GM18517 (cell line): ENCODE results near the gene SPTBN1.

Experiments
- ATAC-seq: cut with Tn5 transposase; IDR thresholded peaks from one replicate; pipeline ENCODE4 v1.9.1; 2021; ENCODE audit warnings: mild to moderate bottlenecking, moderate library complexity; ENCODE audit not compliant: unreplicated experiment

SPTBN1 gene

GRCh38 chr2:54646170-54646927, 190.2 kb downstream of the SPTBN1 start:
- no peak for ATAC-seq

DNA sequence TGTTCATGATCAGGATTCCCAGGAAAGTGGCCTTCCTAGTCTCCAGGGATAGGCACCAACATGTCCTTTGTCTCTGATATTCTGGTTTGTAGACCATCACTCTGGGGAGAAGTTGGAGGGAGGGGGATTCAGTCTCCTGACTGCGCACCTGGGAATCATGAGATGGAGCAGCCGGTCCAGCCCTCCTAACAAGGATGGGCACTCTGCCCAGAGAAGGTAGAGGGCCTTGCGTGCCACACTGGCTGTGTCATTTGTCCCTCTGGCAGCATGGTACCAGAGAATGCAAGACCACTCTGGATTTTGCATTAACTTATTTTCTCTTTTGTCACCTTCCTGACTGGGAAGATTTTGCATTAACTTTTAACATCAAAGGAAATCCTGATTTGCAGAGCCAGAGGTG, 192.1 kb downstream of the SPTBN1 start:
- ATAC-seq = no peak

DNA sequence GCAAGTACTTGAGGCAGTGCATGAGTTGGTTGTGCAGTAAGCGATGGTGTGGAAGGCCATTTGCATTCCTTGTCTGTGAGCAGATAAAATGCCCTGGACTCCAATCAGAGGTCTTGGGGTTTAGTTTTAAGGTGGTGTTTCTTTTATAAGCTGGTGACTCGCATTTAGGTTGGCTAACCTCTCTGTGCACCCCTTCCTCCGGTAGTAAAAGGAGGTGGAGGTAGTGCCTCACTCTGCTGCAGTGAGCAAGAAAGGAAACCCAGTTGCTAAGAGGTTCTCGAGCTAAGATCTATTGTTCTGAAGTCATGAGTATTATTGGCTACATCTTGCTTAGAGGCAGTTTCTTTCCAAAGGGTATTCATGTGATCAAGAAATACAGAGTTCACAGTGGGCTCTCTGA, 193.1 kb downstream of the SPTBN1 start:
- ATAC-seq = no peak

GRCh38 chr2:54649633-54650032, 193.5 kb downstream of the SPTBN1 start:
- ATAC-seq = no peak

DNA sequence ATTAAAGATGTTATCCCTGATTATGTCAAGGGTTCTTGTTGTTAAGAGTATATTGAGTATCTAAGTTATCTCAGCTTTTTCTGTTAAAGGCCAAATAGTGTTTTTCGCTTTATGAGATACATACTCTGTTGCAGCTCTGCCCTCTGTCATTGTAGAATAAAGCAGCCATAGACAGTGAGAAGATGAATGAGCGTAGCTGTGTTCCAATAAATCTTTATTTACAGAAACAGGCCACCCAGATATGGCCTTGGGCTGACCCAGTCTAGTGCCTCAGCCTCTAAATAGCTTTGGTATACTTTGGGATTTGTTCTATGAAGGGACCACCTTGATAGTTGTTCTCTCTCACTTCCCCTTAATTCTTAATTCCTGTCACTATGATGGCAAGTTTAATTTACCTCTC, 194.5 kb downstream of the SPTBN1 start:
- ATAC-seq = no peak

- no peak for ATAC-seq
These were observed 195.2 kb downstream of the SPTBN1 start for GRCh38 chr2:54651291-54651690.

GRCh38 chr2:54652540-54652939, 196.4 kb downstream of the SPTBN1 start:
- ATAC-seq = peak; percentile 83

DNA sequence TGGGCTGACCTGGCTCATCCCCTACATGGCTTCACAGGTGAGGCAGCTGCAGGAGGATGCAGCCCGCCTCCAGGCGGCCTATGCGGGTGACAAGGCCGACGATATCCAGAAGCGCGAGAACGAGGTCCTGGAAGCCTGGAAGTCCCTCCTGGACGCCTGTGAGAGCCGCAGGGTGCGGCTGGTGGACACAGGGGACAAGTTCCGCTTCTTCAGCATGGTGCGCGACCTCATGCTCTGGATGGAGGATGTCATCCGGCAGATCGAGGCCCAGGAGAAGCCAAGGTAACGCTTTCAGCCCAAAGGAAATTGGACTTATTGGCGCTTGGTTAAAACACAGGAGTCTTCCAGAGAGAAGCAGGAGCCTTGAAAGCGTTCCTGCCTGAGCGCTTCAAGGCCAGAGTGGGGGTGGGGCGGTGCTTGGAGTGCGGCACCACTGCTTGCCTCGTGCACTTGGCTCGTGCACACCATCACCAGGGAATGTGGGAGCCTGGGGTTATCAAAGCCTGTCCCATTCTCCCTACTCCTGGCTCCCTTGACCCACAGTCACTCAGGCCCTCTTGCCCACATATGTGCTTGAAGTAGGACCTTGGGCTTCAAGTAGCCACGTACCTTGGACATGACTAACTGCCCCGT, 197.6 kb downstream of the SPTBN1 start:
- ATAC-seq = no peak

- ATAC-seq = no peak
These were observed 199.1 kb downstream of the SPTBN1 start for GRCh38 chr2:54655046-54655809.

DNA sequence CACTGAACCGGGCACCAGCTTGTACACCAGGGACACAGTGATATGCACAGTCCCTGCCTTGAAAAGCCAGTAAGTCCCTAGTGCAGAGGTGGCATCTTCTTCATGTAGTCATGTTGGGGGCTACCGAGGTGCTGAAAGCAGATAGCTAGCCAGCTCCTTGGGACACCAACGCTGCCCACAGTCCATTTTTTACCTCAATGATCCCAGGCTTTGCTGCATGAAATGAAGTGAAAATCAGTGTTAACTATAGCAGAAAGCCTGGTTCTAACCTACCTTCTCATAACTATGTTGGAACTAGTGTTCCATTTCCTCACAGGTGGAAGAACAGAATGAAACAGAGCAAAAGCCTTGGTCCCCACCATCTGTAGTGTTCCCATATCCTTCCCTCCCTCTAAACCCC, 200.7 kb downstream of the SPTBN1 start:
- no peak for ATAC-seq

DNA sequence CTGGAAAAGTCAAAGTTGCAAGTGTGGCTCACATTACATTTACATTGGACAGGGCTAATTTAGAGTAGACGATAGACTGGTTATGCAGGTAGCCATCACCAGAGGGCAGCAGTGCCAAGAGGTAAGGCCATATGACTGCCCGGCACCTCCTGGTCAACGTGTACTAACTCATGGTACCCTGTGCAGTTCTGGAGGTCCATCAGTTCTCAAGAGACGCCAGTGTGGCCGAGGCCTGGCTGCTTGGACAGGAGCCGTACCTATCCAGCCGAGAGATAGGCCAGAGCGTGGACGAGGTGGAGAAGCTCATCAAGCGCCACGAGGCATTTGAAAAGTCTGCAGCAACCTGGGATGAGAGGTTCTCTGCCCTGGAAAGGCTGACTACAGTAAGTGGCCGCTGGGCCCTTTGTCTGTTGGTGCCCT, 201.5 kb downstream of the SPTBN1 start:
- ATAC-seq = no peak

- no peak for ATAC-seq
These were observed 202.5 kb downstream of the SPTBN1 start for GRCh38 chr2:54658564-54659071.

GRCh38 chr2:54659527-54659926, 203.4 kb downstream of the SPTBN1 start:
- ATAC-seq = no peak

DNA sequence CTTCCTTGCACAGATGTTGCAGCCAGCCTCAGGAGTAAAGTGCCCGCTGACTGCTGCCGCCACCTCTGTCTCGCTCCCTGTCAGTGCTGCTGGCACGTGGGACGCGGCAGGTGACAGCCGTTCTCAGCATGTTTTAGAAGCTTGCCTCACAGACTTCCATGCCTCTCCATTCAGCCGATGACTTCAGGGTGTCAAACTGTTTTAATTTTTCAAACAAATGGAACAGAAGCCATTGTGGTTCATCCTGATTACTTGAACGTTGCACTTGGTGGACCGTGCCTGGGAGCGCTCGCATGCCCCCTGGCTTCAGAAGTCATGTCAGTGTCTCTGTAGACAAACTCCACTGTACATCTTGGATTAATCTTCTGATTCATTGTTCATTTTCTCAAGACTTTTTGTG, 204.6 kb downstream of the SPTBN1 start:
- ATAC-seq = no peak

DNA sequence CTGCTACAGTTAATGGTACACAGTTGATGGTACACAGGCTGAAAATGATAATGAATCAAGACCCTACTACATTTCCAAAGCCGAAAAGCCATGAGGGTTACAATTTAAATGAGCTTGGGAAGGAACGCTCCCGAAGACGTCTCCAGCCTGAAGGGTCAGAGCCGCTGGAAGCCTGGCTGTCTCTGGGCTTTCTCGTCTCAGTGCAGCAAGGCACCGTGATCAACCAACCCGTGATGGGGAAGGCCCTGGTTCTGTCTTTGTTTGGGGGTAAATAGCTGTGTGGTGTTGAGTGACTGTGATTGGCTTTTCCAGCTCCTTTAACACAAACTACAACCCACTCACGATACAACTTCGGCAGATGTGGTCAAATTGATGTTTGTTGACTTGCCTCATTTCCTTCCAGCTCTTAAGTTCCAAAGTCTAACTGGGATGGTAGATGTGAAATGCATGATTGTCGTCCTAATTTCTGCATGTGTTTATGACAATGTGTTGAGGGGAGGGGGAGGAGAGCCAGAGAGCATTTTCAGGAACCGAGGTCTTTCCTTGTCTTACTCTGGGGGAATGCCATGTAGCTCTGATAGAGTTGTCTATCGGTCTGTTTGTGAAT, 207.4 kb downstream of the SPTBN1 start:
- no peak for ATAC-seq

DNA sequence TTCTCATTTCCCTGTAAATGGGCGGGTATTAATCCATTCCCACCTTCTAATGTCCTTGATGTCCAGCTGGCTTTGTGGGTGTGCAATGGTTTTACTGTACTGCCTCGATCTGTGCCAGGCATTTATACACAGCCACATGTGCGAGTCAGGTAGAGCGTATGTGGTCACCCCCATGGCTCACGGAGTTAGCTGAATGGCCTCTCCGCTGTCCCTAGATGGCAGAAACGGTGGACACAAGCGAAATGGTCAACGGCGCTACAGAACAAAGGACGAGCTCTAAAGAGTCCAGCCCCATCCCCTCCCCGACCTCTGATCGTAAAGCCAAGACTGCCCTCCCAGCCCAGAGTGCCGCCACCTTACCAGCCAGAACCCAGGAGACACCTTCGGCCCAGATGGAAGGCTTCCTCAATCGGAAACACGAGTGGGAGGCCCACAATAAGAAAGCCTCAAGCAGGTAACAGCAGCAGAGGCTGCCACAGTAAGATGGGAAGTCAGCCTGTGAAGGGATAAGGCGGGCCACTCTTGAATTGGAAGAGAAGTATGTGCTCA, 208.2 kb downstream of the SPTBN1 start:
- no peak for ATAC-seq

- no peak for ATAC-seq
These were observed 209.3 kb downstream of the SPTBN1 start for GRCh38 chr2:54665436-54665856.

GRCh38 chr2:54666131-54666633, 210.1 kb downstream of the SPTBN1 start:
- no peak for ATAC-seq

- no peak for ATAC-seq
These were observed 210.6 kb downstream of the SPTBN1 start for GRCh38 chr2:54666634-54667265.

- no peak for ATAC-seq
These were observed 211.1 kb downstream of the SPTBN1 start for GRCh38 chr2:54667266-54667639.
